ENCODE data around the gene MSN. TPM values are rescaled to one million over a fixed set of nuclear protein-coding genes. Genes with fewer than 3 reads are reported as not detected.

MSN gene
- total and polyA plus RNA-seq, 10 of the 15 experiments (the other 5 are each of a cell fraction or from before 2014, with no cell fraction given): 93.8 to 432 (median 270) TPM

DNA sequence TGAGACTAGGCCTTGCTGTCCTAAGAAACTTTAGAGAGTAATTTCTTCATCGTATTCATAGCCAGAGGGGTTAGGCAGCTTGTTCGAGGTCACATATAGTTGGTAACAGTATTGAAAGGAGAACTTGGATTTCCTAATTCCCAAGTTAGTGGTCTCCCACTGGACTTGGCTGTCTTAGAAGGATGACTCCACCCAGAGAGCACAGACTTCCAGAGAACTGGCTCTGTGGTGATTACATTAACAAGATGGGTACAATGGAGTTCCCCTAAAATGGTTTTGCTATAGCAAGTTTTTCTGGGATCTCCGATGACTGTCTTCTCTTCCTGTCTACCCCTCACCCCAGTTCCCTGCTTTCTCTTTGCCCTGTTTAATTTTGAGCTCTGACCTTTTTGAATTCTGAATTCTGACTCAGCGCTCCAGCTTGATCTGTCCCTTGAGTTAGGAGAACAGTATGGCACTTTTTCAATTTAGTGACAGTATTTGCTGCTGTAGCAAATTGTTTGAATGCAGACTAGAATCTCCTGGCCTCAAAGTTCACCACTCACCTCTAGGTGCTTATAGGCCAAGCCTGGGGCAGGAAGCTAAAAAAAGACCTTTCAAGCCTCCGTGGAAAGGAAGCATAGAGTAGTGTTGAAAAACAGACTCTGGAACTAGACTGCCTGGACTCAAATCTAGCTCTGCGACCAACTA is 6.9 kb downstream of the MSN start (continued):
- TF ChIP-seq IKZF1 (conservative IDR thresholded peaks at IDR 0.05) (no peak), JUNB (IDR thresholded peaks at IDR 0.05) (no peak)

DNA sequence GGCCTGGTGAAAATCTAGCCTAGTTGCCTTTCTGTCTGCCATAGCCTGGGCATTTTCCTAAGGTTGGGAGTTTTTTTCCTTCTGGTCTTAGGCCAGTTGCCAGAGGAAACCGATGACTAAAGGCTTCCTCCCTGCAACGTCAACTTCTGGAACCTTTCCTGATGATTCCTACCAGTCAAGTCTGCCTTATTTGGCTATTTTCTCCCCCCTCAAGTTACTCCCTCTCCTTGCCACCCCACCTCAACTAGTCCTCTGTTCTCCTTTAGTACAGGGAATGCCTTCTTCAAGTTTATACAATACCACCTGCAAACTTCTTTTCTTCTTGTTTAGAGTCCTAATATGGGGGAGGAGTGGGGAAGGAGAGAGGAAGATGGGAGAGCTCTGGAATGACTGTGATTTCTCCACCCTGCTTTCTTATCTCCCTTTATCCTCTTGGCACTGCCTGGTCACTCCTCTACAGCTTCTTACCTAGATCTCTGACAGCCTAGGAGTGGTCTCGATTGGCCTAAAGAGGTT is 10.6 kb downstream of the MSN start:
- Histone ChIP-seq H3K4me2 (ENCODE audit: control insufficient read depth, insufficient read depth) (peak overlapping the region; percentile 66), H3K79me2 (ENCODE audit: control insufficient read depth, insufficient read depth, low read length) (peaks cover 88% of the 10 kb centered on the region), H3K4me1 (ENCODE audit: control insufficient read depth, insufficient read depth, low read length) (peaks cover 11% of the 10 kb centered on the region), H2AFZ (ENCODE audit: control insufficient read depth, low read depth, low read length) (no peak overlapping the region), H3K9me3 (replicated peaks; ENCODE audit: control insufficient read depth, insufficient read depth, low read length) (no peaks in the 10 kb centered on the region), H3K9ac (ENCODE audit: control insufficient read depth, insufficient read depth, low read length) (no peak overlapping the region), H3K4me3 (peak overlapping the region; percentile 17; the same call in 1 of the 2 replicates), H3K27ac (ENCODE audit: control insufficient read depth, insufficient read depth) (peak overlapping the region; percentile 18; the same call in 1 of the 2 replicates), H4K20me1 (ENCODE audit: control insufficient read depth, insufficient read depth) (no peaks in the 10 kb centered on the region), H3K27me3 (replicated peaks in 1 of 2; ENCODE audit: control insufficient read depth in 2 of 2, insufficient read depth in 2 of 2, low read length in 1 of 2) (no peaks in the 10 kb centered on the region), H3K36me3 (ENCODE audit: control insufficient read depth in 2 of 2, insufficient read depth in 2 of 2, low read length in 1 of 2) (peaks cover 0 to 3% of the 10 kb centered on the region in 2 experiments; a peak in 1 of 4 replicates)
- SMC1A ChIA-PET (ENCODE audit: uncharacterized antibody, unreplicated experiment): interaction anchor here (0.9 to 5.3 kb wide), 6 partner anchors 7 to 41 kb away, joined by 3 to 59 read pairs (median 6); no protein-coding TSS in a partner anchor
- in situ Hi-C loops (cut with MboI) (no loop called here), intact Hi-C loops (cut with micrococcal nuclease; ENCODE audit: unreplicated experiment) (no loop called here)
- no peak for ATAC-seq
- RAD21 ChIA-PET (ENCODE audit: unreplicated experiment): interaction anchor here (0.8 to 2.0 kb wide), 4 partner anchors 10 to 45 kb away, joined by 3 to 10 read pairs (median 6); no protein-coding TSS in a partner anchor
- no TSS peak for BruUV-seq (replicated peaks)
- POLR2A ChIA-PET: no interaction called here
- CTCF ChIA-PET: interaction anchor here (0.7 to 1.3 kb wide), 2 partner anchors 9 to 45 kb away, joined by 4 to 5 read pairs; no protein-coding TSS in a partner anchor
- no peak for FAIRE-seq
- 38% methylated on average over 3 of the region's 3 CpGs for WGBS (ENCODE audit: insufficient coverage, insufficient replicate concordance, low lambda C conversion rate, missing lambda C conversion rate)
- no peak for DNase-seq (ENCODE audit: low read depth, low spot score)
- TF ChIP-seq SMAD5 (IDR thresholded peaks at IDR 0.05; ENCODE audit: low read depth) (no peak), BMI1 (IDR thresholded peaks at IDR 0.05; ENCODE audit: borderline replicate concordance) (no peak), NFXL1 (IDR thresholded peaks at IDR 0.05; ENCODE audit: borderline replicate concordance) (no peak), CHD2 (IDR thresholded peaks at IDR 0.05; ENCODE audit: borderline replicate concordance, low read depth, low read length) (no peak)
- TF ChIP-seq, protein P1, sequence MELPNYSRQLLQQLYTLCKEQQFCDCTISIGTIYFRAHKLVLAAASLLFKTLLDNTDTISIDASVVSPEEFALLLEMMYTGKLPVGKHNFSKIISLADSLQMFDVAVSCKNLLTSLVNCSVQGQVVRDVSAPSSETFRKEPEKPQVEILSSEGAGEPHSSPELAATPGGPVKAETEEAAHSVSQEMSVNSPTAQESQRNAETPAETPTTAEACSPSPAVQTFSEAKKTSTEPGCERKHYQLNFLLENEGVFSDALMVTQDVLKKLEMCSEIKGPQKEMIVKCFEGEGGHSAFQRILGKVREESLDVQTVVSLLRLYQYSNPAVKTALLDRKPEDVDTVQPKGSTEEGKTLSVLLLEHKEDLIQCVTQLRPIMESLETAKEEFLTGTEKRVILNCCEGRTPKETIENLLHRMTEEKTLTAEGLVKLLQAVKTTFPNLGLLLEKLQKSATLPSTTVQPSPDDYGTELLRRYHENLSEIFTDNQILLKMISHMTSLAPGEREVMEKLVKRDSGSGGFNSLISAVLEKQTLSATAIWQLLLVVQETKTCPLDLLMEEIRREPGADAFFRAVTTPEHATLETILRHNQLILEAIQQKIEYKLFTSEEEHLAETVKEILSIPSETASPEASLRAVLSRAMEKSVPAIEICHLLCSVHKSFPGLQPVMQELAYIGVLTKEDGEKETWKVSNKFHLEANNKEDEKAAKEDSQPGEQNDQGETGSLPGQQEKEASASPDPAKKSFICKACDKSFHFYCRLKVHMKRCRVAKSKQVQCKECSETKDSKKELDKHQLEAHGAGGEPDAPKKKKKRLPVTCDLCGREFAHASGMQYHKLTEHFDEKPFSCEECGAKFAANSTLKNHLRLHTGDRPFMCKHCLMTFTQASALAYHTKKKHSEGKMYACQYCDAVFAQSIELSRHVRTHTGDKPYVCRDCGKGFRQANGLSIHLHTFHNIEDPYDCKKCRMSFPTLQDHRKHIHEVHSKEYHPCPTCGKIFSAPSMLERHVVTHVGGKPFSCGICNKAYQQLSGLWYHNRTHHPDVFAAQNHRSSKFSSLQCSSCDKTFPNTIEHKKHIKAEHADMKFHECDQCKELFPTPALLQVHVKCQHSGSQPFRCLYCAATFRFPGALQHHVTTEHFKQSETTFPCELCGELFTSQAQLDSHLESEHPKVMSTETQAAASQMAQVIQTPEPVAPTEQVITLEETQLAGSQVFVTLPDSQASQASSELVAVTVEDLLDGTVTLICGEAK (IDR thresholded peaks at IDR 0.05; ENCODE audit: borderline replicate concordance): no peak
- TF ChIP-seq, protein P2, sequence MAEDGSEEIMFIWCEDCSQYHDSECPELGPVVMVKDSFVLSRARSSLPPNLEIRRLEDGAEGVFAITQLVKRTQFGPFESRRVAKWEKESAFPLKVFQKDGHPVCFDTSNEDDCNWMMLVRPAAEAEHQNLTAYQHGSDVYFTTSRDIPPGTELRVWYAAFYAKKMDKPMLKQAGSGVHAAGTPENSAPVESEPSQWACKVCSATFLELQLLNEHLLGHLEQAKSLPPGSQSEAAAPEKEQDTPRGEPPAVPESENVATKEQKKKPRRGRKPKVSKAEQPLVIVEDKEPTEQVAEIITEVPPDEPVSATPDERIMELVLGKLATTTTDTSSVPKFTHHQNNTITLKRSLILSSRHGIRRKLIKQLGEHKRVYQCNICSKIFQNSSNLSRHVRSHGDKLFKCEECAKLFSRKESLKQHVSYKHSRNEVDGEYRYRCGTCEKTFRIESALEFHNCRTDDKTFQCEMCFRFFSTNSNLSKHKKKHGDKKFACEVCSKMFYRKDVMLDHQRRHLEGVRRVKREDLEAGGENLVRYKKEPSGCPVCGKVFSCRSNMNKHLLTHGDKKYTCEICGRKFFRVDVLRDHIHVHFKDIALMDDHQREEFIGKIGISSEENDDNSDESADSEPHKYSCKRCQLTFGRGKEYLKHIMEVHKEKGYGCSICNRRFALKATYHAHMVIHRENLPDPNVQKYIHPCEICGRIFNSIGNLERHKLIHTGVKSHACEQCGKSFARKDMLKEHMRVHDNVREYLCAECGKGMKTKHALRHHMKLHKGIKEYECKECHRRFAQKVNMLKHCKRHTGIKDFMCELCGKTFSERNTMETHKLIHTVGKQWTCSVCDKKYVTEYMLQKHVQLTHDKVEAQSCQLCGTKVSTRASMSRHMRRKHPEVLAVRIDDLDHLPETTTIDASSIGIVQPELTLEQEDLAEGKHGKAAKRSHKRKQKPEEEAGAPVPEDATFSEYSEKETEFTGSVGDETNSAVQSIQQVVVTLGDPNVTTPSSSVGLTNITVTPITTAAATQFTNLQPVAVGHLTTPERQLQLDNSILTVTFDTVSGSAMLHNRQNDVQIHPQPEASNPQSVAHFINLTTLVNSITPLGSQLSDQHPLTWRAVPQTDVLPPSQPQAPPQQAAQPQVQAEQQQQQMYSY (CRISPR knock-in tag; IDR thresholded peaks at IDR 0.05): no peak
- TF ChIP-seq, protein P3, sequence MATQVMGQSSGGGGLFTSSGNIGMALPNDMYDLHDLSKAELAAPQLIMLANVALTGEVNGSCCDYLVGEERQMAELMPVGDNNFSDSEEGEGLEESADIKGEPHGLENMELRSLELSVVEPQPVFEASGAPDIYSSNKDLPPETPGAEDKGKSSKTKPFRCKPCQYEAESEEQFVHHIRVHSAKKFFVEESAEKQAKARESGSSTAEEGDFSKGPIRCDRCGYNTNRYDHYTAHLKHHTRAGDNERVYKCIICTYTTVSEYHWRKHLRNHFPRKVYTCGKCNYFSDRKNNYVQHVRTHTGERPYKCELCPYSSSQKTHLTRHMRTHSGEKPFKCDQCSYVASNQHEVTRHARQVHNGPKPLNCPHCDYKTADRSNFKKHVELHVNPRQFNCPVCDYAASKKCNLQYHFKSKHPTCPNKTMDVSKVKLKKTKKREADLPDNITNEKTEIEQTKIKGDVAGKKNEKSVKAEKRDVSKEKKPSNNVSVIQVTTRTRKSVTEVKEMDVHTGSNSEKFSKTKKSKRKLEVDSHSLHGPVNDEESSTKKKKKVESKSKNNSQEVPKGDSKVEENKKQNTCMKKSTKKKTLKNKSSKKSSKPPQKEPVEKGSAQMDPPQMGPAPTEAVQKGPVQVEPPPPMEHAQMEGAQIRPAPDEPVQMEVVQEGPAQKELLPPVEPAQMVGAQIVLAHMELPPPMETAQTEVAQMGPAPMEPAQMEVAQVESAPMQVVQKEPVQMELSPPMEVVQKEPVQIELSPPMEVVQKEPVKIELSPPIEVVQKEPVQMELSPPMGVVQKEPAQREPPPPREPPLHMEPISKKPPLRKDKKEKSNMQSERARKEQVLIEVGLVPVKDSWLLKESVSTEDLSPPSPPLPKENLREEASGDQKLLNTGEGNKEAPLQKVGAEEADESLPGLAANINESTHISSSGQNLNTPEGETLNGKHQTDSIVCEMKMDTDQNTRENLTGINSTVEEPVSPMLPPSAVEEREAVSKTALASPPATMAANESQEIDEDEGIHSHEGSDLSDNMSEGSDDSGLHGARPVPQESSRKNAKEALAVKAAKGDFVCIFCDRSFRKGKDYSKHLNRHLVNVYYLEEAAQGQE (IDR thresholded peaks at IDR 0.05; ENCODE audit: low read depth, low read length): no peak

Measured in GM12878 (cell line).